NCI-H2196 treated with DMSO at 0.1 percent for 48 hours (cell line): ENCODE data around the gene ICOSLG.
"Not testable (repeated sequence)": the region's sequence is repeated elsewhere in the genome, so short reads cannot be mapped to it uniquely, and the experiment has no call there.

Experiments
- DNase-seq: peaks from one replicate; lab custom pipeline; 2025; ENCODE audit not compliant: unreplicated experiment; lab: John Stamatoyannopoulos, UW

ICOSLG gene

GRCh38 chr21:44265734-44266270 is 25.1 kb upstream of the ICOSLG start:
- DNase-seq, result no peak

DNA sequence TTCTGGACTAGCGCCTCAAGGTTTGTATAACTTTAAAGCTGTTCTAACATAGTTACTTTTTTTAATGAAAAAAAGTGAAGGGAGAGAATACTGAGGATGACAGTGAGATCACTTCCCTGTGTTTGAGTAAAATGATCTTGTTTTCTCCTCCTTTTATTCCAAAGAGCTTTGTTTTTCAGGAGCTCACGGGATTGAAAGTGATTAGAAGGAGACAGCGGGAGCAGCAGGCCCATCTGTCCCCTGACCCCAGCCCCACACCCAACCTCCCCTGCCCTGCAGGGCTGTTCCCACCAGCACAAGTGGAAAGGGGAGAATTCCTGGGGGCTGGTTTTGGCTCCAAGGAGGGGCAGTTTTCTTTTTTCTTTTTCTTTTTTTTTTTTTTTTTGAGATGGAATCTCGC is 23.0 kb upstream of the ICOSLG start:
- no peak for DNase-seq

GRCh38 chr21:44263221-44263760 is 22.5 kb upstream of the ICOSLG start:
- DNase-seq, result no peak

GRCh38 chr21:44262338-44263056 is 21.8 kb upstream of the ICOSLG start:
- no peak for DNase-seq

DNA sequence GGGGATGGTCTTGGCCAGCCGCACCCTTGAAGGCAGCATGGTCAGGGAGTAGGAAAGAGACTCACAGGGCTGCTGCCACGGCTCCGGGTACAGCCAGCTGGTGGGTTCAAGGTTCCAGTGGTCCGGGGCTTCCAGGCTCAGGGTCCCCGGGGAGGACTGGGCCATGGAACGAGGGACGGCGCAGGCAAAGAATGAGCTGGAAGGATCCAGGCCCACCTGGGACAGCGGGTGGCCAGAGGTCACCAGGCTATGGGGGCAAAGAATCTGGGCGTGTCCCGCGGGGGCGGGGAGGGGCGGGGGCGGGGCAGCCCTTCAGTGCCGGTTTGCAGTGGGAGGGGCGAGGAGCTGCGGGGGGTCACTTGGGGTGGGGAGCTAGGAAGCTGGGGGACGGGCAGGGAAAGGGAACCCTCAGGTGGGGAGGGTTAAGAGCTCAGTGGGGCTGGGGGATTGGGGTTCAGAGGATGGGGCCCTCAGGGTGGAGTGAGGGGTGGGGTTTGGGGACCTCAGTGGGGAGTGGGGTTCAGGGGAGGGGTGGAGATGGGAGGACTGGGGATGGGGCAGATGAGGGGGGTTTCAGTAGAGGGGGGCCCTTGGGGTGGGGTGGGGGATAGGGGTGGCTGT is 21.0 kb upstream of the ICOSLG start, which contains the start of gene DNMT3L:
Gene DNMT3L, minus strand, starts transcription at position 223 of the 621 bp plus-strand sequence. CDS start 638 bp downstream, outside the sequence.
- no peak for DNase-seq

DNA sequence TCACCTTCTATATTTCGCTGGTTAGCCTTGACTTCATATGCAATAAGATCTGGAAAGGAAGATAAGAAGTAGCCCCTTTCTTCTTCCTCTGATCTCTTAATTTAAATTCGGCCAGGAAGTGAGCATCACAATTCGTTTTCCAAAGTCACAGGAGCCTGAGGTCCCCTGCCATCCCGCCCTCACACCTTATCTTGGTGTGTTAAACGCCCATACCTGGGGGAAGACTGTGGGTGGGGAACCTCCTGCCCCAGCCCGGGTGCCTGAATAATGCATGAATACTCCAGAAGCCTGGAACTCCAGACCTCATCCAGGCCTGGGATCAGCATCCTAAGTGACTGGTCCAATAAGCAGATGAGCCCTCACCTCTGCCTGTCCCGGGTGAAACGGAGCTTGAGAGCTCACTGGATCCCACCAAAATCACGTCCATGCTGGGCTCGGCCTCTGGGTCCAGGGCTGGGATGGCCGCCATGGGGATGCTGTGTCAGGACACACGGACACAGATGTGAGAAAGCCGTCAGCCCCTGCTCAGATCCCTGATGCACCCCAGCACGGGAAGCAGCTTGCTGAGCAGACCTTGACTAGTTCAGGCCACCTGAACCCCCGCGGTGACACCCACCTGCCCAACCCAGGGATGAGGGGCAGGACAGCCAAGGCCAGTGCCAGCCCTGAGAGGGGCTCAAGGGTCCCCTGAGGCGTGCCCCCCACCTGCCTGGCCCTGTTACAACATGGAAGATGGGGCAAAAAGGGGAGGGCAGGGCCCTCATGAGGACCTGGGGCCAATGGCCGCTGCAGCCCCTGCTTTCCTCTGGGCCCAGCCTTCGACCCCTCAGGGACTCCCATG is 20.3 kb upstream of the ICOSLG start:
- no peak for DNase-seq

- no peak for DNase-seq
Measured at GRCh38 chr21:44260066-44260465, 19.3 kb upstream of the ICOSLG start.

- no peak for DNase-seq
Measured at GRCh38 chr21:44259082-44259705, 18.5 kb upstream of the ICOSLG start.

GRCh38 chr21:44258056-44258725 is 17.4 kb upstream of the ICOSLG start:
- no peak for DNase-seq

DNA sequence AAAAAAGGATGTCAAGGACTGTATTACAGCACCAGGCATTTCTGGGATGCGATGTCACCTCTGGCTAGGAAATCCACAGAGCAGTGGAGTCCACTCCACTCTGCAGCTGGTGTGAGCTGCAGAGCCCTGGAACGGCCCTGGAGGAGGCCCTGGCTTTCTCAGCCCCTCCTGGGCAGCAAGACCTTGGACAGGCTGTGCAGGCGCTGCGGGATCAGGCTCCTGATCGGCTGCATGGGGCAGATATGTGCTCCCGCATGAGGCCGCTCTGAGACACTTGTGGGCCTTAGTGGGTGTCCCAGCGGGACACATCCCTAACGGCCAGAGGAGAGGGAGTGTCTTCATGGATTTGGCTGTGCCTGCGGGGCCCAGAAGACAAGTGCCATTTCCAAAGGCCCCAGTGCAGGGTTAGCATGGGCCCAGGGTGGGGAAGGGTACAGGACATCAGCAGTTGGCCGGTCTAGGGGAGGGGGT is 14.8 kb upstream of the ICOSLG start:
- DNase-seq, result no peak

DNA sequence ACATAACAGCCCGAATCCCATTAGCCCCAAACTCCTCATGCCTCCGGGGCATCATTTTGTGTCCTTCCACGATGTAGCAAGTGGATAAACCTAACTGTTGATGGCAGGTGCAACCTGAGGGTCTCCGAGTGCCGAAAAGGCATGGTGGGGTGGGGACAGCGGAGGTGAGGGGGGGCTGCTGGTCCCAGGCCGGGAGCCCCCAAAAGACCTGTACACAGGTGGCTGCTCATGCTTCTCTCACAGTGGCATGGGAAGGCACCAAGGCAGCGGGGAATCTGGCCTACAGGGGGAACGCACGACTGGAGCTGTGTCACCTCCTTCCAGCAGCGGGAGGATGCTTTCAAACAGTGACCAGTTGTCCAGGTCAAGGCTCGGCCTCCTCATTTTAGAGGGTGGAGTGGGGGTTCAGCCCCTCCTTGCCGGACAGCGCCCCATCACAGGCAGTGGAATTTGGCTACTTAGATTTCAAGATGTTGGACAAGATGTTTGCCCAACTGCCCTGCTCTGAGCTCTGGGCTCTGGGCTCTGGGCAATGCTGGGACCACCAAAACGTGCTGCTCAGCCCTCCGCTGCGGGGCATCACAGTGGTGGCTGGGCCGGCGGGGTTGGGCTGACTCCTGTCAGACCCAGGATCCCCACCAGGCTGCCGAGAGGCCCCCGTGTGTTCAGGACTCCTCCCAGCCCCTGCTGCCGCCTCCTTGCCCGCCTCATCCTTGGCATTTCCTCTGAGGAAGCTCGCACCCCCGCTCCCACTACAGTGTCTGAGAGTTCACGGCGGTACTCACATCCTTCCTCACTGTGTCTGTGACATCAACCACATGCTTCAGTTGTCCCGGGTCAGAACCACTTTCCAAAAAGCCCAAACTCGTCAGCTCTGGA is 13.3 kb upstream of the ICOSLG start:
- DNase-seq, result no peak

DNA sequence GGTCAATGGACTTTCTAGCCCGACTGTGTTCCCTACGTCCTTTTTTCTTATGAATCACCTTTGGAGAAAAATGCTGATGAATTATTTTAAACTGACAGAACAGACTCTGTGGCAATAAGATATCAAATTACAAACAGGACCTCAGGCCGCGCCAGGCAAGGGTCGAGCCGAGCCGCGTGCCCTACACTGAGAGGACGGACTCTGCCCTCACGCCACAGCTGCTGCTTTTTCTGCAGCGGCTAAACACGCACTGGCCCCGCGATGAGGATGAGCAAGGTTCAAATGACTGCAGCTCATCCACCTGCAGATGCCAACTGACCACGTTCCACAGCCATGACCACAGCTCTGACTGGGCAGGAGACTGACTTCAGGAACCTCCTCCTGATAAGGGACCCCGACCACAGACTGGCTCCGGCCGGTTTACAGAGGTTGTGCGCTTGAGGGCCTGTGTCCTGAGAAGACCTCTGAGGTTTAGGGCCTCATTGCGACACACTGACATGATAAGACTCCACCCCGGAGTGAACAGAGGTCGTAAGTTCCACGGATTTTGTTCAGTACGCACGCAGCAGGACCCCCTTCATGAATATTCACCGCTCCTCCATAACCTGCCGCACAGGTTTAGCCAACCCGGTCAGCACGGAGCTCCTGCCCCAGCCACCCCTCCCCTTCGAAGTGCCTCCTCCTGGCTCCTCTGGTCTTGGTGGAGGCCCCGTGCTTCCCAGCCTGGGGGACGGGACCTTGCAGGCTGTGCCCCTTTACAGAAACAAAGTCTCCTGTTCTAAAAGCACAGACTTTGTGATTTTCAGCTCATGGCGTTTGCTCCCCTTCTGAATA is 8.7 kb upstream of the ICOSLG start:
- DNase-seq, result not testable (repeated sequence)

GRCh38 chr21:44247904-44248303 is 7.2 kb upstream of the ICOSLG start:
- not testable (repeated sequence) for DNase-seq

DNA sequence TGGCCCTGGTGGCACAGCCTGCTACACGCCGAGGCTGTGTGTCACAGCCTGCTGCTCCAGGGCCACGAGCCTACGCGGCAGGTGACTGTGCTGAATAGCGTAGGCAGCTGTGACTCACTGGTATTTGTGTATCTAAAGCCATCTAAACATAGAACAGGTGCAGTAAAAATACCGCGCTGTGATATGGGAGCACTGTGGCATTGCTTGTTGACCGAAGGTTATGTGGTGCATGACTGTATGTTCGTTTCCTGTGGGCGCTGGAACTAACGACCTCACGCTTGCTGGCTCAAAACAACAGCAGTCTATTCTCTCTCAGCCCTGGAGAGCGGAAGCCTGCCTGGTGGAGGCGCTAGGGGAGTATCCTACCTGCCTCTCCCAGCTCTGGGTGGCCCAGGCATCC is 3.2 kb upstream of the ICOSLG start:
- not testable (repeated sequence) for DNase-seq

- DNase-seq, result not testable (repeated sequence)
Measured at GRCh38 chr21:44241281-44241680, 538 bp upstream of the ICOSLG start.

- not testable (repeated sequence) for DNase-seq
Measured at GRCh38 chr21:44240353-44240752, 390 bp downstream of the ICOSLG start.

- not testable (repeated sequence) for DNase-seq
Measured at GRCh38 chr21:44229561-44229960, 11.2 kb downstream of the ICOSLG start.

DNA sequence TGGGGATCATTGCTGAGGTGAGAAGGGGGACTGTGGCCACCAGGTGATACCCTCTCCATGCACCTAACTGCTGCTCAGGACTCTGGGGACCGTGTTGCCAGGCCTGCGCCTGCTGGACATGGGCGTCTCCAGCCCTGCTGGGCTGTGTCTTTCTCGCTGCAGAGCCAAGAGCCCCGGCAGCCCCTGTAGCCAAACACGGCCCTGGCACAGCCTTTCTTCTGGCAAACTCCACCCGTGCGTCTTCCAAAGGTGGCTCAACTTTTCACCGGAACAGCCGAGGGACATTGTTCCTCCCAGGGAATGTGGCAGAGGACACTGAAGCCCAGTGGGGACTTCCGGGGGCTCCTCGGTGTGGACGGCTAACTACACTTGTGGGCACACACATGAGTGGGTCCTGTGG is 12.6 kb downstream of the ICOSLG start:
- DNase-seq, result not testable (repeated sequence)
